ENCODE measurements around the gene UIMC1. TPM values are rescaled to one million over a fixed set of nuclear protein-coding genes. Genes with fewer than 3 reads are reported as not detected.
A peak's percentile ranks its signal among the peaks of the same experiment; 100 is the strongest.
"Not testable (repeated sequence)": the region's sequence is repeated elsewhere in the genome, so short reads cannot be mapped to it uniquely, and the experiment has no call there.

The UIMC1 gene
- total RNA-seq, 2 experiments from 2014 or later = 42.7 to 78.5 TPM

DNA sequence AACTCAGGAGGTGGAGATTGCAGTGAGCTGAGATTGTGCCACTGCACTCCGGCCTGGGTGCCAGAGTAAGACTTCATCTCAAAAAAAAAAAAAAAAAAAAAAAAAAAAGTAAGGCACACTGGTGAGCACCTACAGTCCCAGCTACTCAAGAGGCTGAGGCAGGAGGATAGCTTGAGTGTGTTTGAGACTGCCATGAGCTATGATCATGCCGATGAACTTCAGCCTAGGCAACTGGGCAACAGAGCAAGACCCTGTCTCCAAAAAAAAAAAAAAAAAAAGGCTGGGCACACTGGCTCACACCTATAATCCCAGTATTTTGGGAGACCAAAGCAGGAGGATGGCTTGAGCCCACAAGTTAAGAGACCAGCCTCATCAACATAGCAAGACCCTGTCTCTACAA lies 20.3 kb downstream of the UIMC1 start:
- H3K79me2 ChIP-seq (ENCODE audit: insufficient read depth, low read depth, low read length) = peaks cover 85% of the 10 kb centered on the region
- peaks cover 53% of the 10 kb centered on the region for H3K36me3 ChIP-seq (ENCODE audit: insufficient read depth, low read length)
- ChIA-PET CTCF (ENCODE audit: unreplicated experiment) (no interaction called here), POLR2A (interaction anchor here (0.6 to 2.1 kb wide), 13 partner anchors 9 to 1740 kb away, joined by 3 to 16 read pairs (median 6); no protein-coding TSS in a partner anchor)
- BruUV-seq (replicated peaks) = no TSS peak
- TF ChIP-seq, protein P1, sequence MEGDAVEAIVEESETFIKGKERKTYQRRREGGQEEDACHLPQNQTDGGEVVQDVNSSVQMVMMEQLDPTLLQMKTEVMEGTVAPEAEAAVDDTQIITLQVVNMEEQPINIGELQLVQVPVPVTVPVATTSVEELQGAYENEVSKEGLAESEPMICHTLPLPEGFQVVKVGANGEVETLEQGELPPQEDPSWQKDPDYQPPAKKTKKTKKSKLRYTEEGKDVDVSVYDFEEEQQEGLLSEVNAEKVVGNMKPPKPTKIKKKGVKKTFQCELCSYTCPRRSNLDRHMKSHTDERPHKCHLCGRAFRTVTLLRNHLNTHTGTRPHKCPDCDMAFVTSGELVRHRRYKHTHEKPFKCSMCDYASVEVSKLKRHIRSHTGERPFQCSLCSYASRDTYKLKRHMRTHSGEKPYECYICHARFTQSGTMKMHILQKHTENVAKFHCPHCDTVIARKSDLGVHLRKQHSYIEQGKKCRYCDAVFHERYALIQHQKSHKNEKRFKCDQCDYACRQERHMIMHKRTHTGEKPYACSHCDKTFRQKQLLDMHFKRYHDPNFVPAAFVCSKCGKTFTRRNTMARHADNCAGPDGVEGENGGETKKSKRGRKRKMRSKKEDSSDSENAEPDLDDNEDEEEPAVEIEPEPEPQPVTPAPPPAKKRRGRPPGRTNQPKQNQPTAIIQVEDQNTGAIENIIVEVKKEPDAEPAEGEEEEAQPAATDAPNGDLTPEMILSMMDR (conservative IDR thresholded peaks at IDR 0.05; ENCODE audit: low read length) = no peak
- no peak for TF ChIP-seq EZH2phosphoT487 (IDR thresholded peaks at IDR 0.05; ENCODE audit: borderline replicate concordance, low read depth, low read length)
- peaks cover 5% of the 10 kb centered on the region; the same call in 1 of the 2 replicates for H4K20me1 ChIP-seq (ENCODE audit: insufficient read depth, low read length)
- H3K4me2 ChIP-seq (ENCODE audit: low read length) = peak overlapping the region; percentile 73
- intact Hi-C loops (cut with micrococcal nuclease; ENCODE audit: unreplicated experiment) = no loop called here
- peak; percentile 29 for DNase-seq (ENCODE audit: low spot score)
- no peak overlapping the region for H3K4me3 ChIP-seq (ENCODE audit: low read depth, low read length, poor library complexity, severe bottlenecking)
- H3K9me2 ChIP-seq (ENCODE audit: insufficient read depth, low read length) = no peaks in the 10 kb centered on the region
- H2AFZ ChIP-seq (ENCODE audit: low read length) = no peak overlapping the region
- H3K9me3 ChIP-seq (ENCODE audit: low read length) = peaks cover 3% of the 10 kb centered on the region; the same call in 1 of the 2 replicates
- peak overlapping the region; percentile 95 for H3K27ac ChIP-seq (ENCODE audit: low read depth, low read length, poor library complexity, severe bottlenecking)
- peaks cover 68% of the 10 kb centered on the region for H3K4me1 ChIP-seq (ENCODE audit: insufficient read depth, low read length, poor library complexity, severe bottlenecking)

DNA sequence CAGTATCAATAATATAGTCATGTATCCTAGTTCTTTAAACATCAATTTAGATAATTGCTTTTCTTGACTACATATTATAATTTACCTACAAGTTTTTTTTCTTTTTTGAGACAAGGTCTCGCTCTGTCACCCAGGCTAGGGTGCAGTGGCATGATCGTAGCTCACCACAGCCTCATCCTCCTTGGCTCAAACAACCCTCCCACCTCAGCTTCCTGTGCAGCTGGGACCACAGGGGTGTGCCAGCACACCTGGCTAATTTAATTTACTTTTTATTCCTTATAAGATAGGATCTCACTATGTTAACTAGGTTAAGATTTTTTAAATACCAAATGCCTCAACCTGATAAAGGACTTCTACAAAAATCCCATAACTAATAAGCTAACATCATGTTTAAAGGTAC lies 21.1 kb downstream of the UIMC1 start:
- H3K4me1 ChIP-seq (ENCODE audit: insufficient read depth, low read length, poor library complexity, severe bottlenecking) = peaks cover 66% of the 10 kb centered on the region
- peak overlapping the region; percentile 73 for H3K4me2 ChIP-seq (ENCODE audit: low read length)
- no peak for TF ChIP-seq EZH2phosphoT487 (IDR thresholded peaks at IDR 0.05; ENCODE audit: borderline replicate concordance, low read depth, low read length)
- TF ChIP-seq, protein P1 (conservative IDR thresholded peaks at IDR 0.05; ENCODE audit: low read length) = no peak
- H3K79me2 ChIP-seq (ENCODE audit: insufficient read depth, low read depth, low read length) = peaks cover 78% of the 10 kb centered on the region
- H3K9me3 ChIP-seq (ENCODE audit: low read length) = peaks cover 3% of the 10 kb centered on the region; the same call in 1 of the 2 replicates
- DNase-seq (ENCODE audit: low spot score) = peak; percentile 92
- ChIA-PET POLR2A (interaction anchor here (0.7 to 2.1 kb wide), 6 partner anchors 9 to 327 kb away, joined by 3 to 16 read pairs (median 8); no protein-coding TSS in a partner anchor), CTCF (ENCODE audit: unreplicated experiment) (no interaction called here)
- intact Hi-C loops (cut with micrococcal nuclease; ENCODE audit: unreplicated experiment) = loop anchor here (1.0 kb wide), 2 partner anchors 9 to 21 kb away; partner anchors contain the start of gene UIMC1
- H3K4me3 ChIP-seq (ENCODE audit: low read depth, low read length, poor library complexity, severe bottlenecking) = peak overlapping the region; percentile 50
- H2AFZ ChIP-seq (ENCODE audit: low read length) = no peak overlapping the region
- no peaks in the 10 kb centered on the region for H3K9me2 ChIP-seq (ENCODE audit: insufficient read depth, low read length)
- H4K20me1 ChIP-seq (ENCODE audit: insufficient read depth, low read length) = peaks cover 5% of the 10 kb centered on the region; the same call in 1 of the 2 replicates
- peaks cover 58% of the 10 kb centered on the region for H3K36me3 ChIP-seq (ENCODE audit: insufficient read depth, low read length)
- BruUV-seq (replicated peaks) = no TSS peak
- peak overlapping the region; percentile 95 for H3K27ac ChIP-seq (ENCODE audit: low read depth, low read length, poor library complexity, severe bottlenecking)

DNA sequence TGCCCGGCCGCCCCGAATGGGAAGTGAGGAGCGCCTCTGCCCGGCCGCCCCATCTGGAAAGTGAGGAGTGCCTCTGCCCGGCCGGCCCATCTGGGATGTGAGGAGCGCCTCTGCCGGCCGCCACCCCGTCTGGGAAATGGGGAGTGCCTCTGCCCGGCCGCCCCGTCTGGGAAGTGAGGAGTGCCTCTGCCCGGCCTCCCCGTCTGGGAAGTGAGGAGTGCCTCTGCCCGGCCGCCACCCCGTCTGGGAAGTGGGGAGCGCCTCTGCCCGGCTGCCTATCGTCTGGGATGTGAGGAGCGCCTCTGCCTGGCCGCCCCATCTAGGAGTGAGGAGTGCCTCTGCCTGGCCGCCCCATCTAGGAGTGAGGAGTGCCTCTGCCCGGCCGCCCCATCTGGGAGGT lies 22.4 kb downstream of the UIMC1 start:
- H3K9me3 ChIP-seq (ENCODE audit: low read length); H3K9me2 ChIP-seq (ENCODE audit: insufficient read depth, low read length); intact Hi-C loops (cut with micrococcal nuclease; ENCODE audit: unreplicated experiment); POLR2A ChIA-PET; H3K27ac ChIP-seq (ENCODE audit: low read depth, low read length, poor library complexity, severe bottlenecking); CTCF ChIA-PET (ENCODE audit: unreplicated experiment); H3K4me3 ChIP-seq (ENCODE audit: low read depth, low read length, poor library complexity, severe bottlenecking); BruUV-seq (replicated peaks); H3K4me2 ChIP-seq (ENCODE audit: low read length); H2AFZ ChIP-seq (ENCODE audit: low read length); DNase-seq (ENCODE audit: low spot score); H4K20me1 ChIP-seq (ENCODE audit: insufficient read depth, low read length): not testable (repeated sequence)
- peaks cover 52% of the 10 kb centered on the region for H3K4me1 ChIP-seq (ENCODE audit: insufficient read depth, low read length, poor library complexity, severe bottlenecking)
- peaks cover 75% of the 10 kb centered on the region for H3K79me2 ChIP-seq (ENCODE audit: insufficient read depth, low read depth, low read length)
- H3K36me3 ChIP-seq (ENCODE audit: insufficient read depth, low read length) = peaks cover 67% of the 10 kb centered on the region

DNA sequence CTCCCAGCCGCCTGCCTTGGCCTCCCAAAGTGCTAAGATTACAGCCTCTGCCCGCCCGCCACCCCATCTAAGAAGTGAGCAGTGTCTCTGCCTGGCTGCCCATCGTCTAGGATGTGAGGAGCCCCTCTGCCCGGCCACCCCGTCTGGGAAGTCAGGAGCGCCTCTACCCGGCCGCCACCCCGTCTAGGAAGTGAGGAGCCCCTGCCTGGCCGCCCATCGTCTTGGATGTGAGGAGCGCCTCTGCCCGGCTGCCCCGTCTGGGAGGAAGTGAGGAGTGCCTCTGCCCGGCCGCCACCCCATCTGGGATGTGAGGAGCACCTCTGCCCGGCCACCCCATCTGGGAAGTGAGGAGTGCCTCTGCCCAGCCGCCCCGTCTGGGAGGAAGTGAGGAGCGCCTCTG lies 23.0 kb downstream of the UIMC1 start:
- H4K20me1 ChIP-seq (ENCODE audit: insufficient read depth, low read length); H3K9me2 ChIP-seq (ENCODE audit: insufficient read depth, low read length); H2AFZ ChIP-seq (ENCODE audit: low read length); H3K4me3 ChIP-seq (ENCODE audit: low read depth, low read length, poor library complexity, severe bottlenecking); CTCF ChIA-PET (ENCODE audit: unreplicated experiment); H3K4me2 ChIP-seq (ENCODE audit: low read length); BruUV-seq (replicated peaks); POLR2A ChIA-PET; DNase-seq (ENCODE audit: low spot score); H3K9me3 ChIP-seq (ENCODE audit: low read length); intact Hi-C loops (cut with micrococcal nuclease; ENCODE audit: unreplicated experiment); H3K27ac ChIP-seq (ENCODE audit: low read depth, low read length, poor library complexity, severe bottlenecking): not testable (repeated sequence)
- Histone ChIP-seq H3K36me3 (ENCODE audit: insufficient read depth, low read length) (peaks cover 73% of the 10 kb centered on the region), H3K4me1 (ENCODE audit: insufficient read depth, low read length, poor library complexity, severe bottlenecking) (peaks cover 46% of the 10 kb centered on the region), H3K79me2 (ENCODE audit: insufficient read depth, low read depth, low read length) (peaks cover 72% of the 10 kb centered on the region)

DNA sequence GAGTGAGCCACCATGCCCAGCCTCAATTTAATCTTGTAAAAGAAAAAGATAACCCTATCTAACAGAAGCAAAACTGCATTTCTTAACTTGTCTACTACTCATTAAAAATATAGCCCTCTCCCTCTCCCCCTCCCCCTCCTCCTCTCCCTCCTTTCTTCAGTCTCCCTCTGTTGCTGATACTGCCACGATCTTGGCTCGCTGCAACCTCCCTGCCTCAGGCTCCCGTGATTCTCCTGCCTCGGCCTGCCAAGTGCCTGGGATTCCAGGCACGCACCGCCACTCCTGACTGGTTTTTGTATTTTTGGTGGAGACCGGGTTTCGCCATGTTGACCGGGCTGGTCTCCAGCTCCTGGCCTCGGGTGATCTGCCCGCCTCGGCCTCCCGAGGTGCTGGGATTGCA lies 23.5 kb downstream of the UIMC1 start:
- POLR2A ChIA-PET; H3K4me2 ChIP-seq (ENCODE audit: low read length); H3K27ac ChIP-seq (ENCODE audit: low read depth, low read length, poor library complexity, severe bottlenecking); H3K9me2 ChIP-seq (ENCODE audit: insufficient read depth, low read length); H3K9me3 ChIP-seq (ENCODE audit: low read length); BruUV-seq (replicated peaks); DNase-seq (ENCODE audit: low spot score); CTCF ChIA-PET (ENCODE audit: unreplicated experiment); intact Hi-C loops (cut with micrococcal nuclease; ENCODE audit: unreplicated experiment); H2AFZ ChIP-seq (ENCODE audit: low read length); H3K4me3 ChIP-seq (ENCODE audit: low read depth, low read length, poor library complexity, severe bottlenecking); H4K20me1 ChIP-seq (ENCODE audit: insufficient read depth, low read length): not testable (repeated sequence)
- H3K79me2 ChIP-seq (ENCODE audit: insufficient read depth, low read depth, low read length) = peaks cover 71% of the 10 kb centered on the region
- H3K4me1 ChIP-seq (ENCODE audit: insufficient read depth, low read length, poor library complexity, severe bottlenecking) = peaks cover 42% of the 10 kb centered on the region
- H3K36me3 ChIP-seq (ENCODE audit: insufficient read depth, low read length) = peaks cover 73% of the 10 kb centered on the region
